Renal pelvis (tissue), 4 donors: Measurements from ENCODE around the gene MEOX1. TPM values are rescaled to one million over a fixed set of nuclear protein-coding genes. Genes with fewer than 3 reads are reported as not detected.

Source experiments
- DNase-seq: peaks from one replicate; pipeline ENCODE4 v3.0.0-alpha.2; 2013
- polyA plus RNA-seq, 3 donors: library from polyadenylated mRNA; unstranded; fragments of 120-200 nt; gene quantifications; one replicate each; pipeline ENCODE4 v1.2.1, GENCODE V29; 2013; ENCODE audit not compliant: insufficient read length in 3 of 3

Gene MEOX1
- polyA plus RNA-seq, 3 donors: 5.8 to 16.1 (median 15.8) TPM

DNA sequence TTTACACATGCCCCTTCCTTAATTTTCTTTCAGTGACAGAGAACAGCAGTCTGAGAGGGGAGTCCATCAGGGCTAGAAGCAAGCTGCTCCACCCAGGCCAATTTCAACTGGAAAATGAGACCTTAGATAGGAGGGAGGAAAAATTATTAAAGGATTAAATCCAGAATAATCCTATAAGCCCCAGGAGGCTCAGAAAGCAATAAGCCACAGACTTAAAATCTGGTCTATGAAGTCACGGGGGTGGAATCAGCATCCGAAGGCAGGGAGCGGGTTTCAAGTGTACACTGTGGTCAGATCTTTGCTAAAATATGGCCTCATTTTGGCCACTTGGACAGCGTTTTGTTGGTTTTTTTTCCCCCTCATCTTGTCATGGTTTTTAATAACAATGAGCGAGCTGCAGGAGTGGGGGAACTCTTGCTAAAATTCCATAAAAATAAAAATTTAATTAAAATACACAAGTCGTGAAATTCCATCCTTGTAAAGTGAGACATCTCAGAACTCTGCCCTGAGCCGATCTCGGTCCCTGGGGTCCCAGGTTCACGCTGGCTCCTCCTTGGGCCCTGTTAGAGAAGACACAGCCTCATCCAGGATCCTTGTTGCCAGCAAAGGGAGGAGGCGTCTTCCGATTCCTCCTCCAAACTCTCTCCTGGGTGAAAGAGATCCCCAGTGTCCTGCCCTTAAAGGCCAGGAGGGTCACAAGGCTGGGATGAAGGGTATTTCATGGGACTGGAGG lies 63.9 kb downstream of the MEOX1 start:
- no peak for DNase-seq

DNA sequence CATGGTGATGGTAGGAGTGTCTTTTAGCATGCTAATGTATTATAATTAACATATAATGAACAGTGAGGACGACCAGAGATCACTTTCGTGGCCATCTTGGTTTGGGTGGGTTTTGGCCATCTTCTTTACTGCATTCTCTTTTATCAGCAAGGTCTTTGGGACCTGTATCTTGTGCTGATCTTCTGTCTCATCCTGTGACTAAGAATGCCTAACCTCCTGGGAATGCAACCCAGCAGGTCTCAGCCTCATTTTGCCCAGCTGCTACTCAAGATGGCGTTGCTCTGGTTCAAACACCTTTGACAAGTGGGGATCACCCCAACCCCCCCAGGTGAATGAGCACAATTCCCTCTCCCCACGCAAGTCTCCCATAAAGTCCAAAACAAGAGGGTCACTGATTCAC lies 66.3 kb downstream of the MEOX1 start:
- DNase-seq: no peak

DNA sequence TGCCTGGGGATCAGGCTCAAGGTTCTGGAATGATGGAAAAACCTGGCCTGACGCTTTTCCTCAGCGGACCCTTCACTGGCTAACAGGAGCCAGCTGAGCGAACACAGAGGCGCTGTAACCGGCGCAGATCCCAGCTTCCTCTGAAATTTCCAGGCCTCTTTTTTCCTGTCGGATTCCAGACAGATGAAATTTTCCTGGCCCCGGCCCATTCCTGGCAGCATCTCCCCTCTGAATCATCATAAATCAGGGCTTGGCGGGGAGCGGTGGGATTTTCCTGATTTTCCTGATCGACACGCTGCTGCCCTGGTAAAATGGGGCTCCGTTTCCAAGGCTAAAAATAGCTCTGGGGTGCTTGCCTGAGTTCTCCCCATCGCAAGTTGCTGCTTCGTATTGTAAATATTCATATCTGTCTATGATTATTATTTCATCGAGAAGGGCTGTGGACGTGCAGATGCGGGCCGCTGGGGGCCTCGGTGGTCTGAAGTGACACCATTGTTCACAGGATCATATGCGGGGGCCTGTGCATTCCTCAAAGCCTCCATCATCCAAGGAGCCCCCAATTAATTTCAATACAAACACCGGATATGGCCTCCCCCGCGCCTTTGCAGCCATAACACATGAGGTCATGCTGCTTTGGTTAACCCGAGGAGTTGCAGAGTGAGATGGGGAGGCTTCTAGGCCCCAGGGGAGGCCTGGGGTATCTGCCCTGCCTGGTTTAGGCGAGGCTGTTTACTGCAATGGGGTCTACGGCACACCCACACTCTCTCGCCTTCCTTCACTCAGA lies 69.8 kb downstream of the MEOX1 start:
- no peak for DNase-seq

DNA sequence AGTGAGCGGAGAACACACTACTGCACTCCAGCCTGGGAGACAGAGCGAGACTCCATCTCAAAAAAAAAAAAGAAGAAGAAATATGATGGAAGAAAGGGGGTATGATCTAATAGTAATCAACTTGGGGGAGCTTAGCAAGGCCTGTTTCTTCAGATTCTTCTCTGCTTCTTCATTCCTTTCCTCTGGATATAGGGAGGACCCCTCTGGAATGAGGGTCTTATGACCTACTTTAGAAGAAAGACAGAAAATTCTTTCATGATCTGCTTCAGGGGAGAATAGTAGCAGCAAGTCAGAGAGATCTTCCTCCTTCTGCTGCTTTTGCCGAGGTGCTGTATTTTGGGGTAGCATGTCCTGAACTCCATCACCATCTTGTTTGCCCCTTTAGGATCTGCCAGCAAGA lies 70.7 kb downstream of the MEOX1 start:
- DNase-seq: no peak

Other genes starting within 250 kb of the MEOX1 start
- gene DHX8, start 177.9 kb downstream of the MEOX1 start, polyA plus RNA-seq: 10 to 100 TPM; 40.3 to 45.8 (median 41.3) TPM
- gene ETV4, start 115.6 kb downstream of the MEOX1 start, polyA plus RNA-seq: 10 to 100 TPM; 39.7 to 49.8 (median 43.7) TPM
- 10 to 100 TPM; 51.8 to 59.3 (median 58.2) TPM for gene SOST, start 96.9 kb upstream of the MEOX1 start, polyA plus RNA-seq
- gene DUSP3, start 117.1 kb upstream of the MEOX1 start, polyA plus RNA-seq: 10 to 100 TPM; 58.0 to 59.0 (median 58.2) TPM
- under 1 TPM; 0.06 to 0.15 (median 0.10) TPM for gene CFAP97D1, start 118.5 kb upstream of the MEOX1 start, polyA plus RNA-seq
- 10 to 100 TPM in 2 of 3 donors, 1 to 10 TPM in 1; 7.4 to 13.1 (median 12.6) TPM for gene MPP3, start 171.2 kb upstream of the MEOX1 start, polyA plus RNA-seq
- gene CD300LG, start 185.3 kb upstream of the MEOX1 start, polyA plus RNA-seq: 1 to 10 TPM in 2 of 3 donors, under 1 TPM in 1; 0.83 to 1.6 (median 1.2) TPM
- 1 to 10 TPM; 7.4 to 8.0 (median 7.9) TPM for gene MPP2, start 245.6 kb upstream of the MEOX1 start, polyA plus RNA-seq